Activated T-cell treated with anti-CD3 and anti-CD28 coated beads, Interleukin-2, amount 50 U/mL, for 1 hour (primary cell): Measurements from ENCODE around the gene ARHGAP10.

Experiments
- DNase-seq: peaks from one replicate; pipeline ENCODE4 v3.0.0-alpha.2; 2020

The ARHGAP10 gene

DNA sequence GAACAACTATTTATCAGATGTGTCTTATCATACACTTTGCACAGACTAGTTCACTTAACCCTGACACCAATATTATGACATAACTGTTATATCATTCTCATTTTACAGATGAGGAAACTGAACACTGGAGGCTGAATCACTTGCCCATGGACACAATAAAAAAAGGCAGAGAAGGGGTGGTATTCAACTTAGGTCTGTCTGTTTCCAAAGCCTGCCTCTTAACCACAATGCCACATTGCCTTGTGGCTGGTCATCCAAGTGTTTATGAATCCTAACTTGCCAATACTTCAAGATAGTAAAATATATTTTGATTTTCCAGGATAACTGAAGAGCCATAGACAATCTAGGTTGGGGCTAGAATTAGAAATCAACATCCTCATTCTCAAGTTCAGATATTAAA, 382.5 kb downstream of the ARHGAP10 start:
- no peak for DNase-seq

DNA sequence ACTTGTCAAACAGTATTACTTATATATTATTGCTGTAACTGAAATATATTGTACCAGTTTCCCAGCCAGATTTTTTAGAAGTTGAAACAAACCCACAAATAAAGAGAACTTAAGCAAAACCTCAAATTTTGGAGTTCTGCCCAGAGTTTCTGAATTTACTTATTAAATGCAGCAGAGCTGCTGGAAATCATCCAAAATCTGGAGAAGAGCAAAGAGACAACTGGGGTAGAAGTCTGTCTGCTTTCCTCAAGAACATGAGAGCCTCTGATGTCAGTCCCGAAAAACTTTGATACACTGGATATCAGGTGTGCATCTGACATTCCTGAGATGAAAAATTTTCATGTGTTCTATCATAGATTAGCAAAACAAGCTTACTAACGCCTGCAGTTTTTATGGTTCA, 384.4 kb downstream of the ARHGAP10 start:
- no peak for DNase-seq

DNA sequence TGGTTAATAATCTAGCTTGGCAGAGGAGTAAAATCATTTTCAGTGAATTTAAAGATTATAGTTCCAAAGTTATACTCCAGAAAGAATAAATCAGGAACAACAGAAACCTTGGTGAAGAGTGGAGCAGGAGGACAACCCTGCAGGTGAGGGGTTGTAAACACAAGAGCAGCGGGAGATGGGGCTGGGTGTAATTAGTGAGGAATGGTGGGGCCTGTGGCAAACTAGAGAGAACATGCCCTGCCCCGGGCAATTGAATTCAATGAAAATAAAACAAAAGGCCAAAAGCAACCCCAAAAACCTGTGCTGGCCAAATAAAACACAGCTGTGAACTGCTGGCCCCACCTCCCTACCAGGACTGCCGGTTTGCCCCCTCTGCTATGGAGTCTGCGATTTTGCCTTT, 385.1 kb downstream of the ARHGAP10 start:
- DNase-seq = no peak

DNA sequence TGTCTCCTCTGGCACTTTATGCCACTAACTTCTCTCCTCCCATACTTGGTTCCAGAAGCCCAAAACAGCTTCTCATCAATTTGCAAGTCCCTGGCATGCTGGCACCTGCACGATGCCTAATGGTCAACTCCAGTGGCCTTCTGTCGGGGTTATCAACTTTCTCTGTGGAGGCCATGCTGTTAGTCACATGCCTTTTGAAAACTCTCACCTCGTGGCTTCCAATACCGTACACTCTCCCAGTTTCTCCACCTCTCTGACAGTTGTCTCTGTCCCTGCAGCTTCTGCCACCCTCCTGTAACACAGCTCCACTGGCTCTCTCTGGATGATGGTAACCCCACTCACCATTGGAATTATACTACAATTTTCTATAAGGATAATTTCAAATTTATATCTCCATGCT, 386.3 kb downstream of the ARHGAP10 start:
- DNase-seq = no peak

DNA sequence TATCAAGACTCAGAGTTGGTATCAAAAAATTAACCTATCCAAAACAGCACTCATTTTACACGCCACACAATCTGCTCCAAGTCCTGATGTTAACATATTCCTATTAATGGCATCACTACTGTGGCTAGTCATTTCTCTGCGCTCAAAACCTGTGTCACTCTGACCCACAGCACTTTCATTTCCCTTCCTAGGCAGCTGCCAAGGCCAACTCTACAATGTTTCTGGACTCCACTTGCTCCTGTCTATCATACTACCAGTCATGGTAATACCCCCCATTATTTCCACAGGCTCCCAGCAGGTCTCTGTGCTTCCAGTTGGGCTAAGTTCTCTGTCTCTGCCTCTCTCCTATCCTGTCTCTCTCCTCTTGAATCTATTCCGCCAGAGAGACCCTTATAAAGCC, 386.7 kb downstream of the ARHGAP10 start:
- DNase-seq = no peak

DNA sequence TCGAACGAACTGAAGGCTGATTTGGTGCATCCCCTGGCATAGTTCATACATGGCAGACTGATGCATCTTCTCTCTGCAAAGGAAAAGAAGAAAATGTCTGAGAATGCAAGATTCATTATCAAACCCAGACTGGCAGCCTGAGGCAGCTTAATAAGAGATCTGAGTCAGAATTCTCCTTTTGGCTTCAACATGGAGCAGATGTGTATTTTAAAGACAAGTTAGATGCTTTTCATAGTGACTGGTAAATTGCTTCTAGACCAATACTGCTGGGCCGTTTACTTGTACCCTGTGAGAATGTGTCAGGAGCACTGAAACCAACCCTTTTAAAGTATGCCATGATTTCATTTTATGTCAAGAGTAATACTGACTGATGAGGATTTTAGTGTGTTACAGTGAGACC, 388.3 kb downstream of the ARHGAP10 start:
- DNase-seq = no peak
